Cardiac fibroblast (primary cell): ENCODE data around the gene GRAMD1B.

Experiments used
- DNase-seq, 2 donors: peaks; one replicate each; pipeline versions ENCODE4 v3.0.0 to v3.0.0-alpha.2; 2010; ENCODE audit warnings: low read depth in 2 of 2
- H3K4me3 ChIP-seq, 2 donors: replicated peaks in 1 of 2; 1 replicate in 1 of 2; 2 replicates in 1 of 2; pipeline ENCODE4 v1.5.1; 2011; ENCODE audit warnings: low read depth in 2 of 2, low read length in 2 of 2, mild to moderate bottlenecking in 2 of 2, moderate library complexity in 1 of 2
- CTCF ChIP-seq: IDR thresholded peaks from one replicate; pipeline ENCODE4 v1.5.1; 2011; ENCODE audit warnings: low read depth, mild to moderate bottlenecking, low read length, inconsistent platforms

The GRAMD1B gene

DNA sequence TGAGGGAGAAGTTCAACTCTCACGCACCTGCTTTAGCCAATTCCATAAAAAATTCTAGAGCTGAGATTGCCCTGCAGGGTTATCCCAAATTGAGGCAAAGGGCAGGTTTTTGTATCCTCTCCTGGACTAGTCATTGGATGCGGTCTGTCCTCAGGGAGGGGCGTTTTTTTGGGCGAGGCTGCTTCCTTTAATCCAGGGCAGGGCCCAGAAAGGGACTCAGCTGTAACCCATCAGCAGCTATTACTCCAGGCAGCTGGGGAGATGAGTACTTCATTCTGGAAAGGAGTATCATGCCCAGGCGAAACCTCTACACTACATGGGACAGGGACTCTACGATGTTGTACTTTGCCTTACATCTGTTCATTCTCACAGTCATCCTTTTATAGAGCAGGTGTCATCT, 121.0 kb downstream of the GRAMD1B start:
- no peak for TF ChIP-seq CTCF
- no peak overlapping the region for H3K4me3 ChIP-seq

DNA sequence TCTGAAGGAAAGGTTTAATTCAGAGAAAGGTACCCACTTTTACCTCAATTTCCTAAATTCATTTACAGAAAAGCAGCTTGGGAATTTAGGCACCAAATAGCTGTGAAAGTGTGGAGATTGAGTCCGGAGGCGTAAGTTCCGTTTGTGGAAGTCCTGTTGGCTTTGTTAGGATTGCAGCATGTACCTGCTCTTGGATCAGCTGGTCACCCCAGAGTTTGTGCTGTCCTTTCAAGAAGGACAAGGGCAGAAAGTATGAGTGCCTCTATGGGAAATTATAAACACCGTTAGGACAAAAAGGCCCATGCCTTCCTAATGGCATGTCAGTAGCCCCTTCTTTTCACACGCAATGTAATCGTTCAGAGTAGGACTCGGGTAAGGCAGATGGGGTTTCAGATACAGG, 126.6 kb downstream of the GRAMD1B start:
- no peak for TF ChIP-seq CTCF
- DNase-seq: no peak

More for the DNA sequence above, 121.0 kb downstream of the GRAMD1B start:
- DNase-seq: no peak

DNA sequence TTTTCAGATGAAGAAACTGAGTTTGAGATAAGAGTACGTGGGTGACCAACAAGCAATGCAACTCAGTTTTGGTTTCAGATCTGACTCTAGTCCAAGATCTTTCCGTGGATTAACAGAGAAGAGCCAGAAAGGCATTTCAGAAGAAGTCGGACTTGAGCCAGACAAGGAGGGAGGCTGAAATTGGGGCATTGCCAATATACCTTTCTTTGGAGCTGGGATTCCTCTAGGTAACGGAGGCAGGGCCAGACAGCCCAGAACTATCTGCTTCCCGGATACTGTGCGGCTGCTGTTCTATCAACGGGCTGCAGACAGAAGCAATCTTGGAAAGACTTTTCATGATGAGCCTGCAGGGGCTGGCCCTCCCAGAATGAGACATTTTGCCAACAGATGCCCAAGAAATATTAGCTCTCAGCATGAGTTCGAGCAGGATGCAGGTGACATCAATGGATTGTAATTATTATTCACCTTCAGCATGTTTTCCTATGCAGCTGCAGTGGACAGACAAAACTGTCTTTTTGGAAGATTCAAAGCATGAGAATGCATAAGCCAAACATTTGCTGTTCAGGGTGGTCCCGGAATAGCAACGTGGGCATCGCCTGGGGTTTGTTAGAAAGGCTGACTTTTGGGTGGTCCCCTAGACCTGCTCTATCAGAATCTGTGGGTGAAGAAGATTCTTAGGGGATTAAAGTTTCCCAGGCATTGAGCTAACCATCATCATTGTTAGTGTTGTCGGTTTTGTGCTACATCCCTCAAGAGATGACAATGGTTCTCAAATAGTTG, 128.7 kb downstream of the GRAMD1B start:
- no peak for DNase-seq
- no peak for TF ChIP-seq CTCF
- no peak overlapping the region for H3K4me3 ChIP-seq

More for the DNA sequence above, 126.6 kb downstream of the GRAMD1B start:
- no peak overlapping the region for H3K4me3 ChIP-seq

GRCh38 chr11:123559523-123559955, 129.5 kb downstream of the GRAMD1B start:
- TF ChIP-seq CTCF: peak; percentile 35
- DNase-seq: peak in 1 of 2 donors; percentile 31
- H3K4me3 ChIP-seq: peak overlapping the region in 1 of 2 donors; percentile 23

DNA sequence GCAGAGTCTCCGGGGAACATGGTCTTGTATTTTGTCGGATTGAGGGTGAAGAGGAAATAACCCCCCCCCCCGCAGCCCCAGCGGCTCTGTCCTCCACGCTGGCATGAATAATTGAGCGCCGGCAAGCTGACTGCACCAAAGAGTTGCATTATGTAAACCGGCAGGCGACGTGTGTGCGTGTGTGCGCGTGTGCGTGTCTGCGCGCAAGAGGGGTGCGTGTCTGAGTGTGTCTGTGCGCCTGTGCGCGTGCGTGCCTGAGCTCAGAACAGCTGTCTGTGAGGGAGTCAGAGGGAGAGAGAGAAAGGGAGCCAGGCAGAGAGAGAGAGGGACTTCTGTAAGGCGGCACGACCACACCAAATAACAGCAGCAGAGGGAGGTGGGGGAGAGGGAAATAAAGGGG, 129.9 kb downstream of the GRAMD1B start:
- peak overlapping the region; percentile 23 to 42 for H3K4me3 ChIP-seq
- DNase-seq: peak; percentile 69 to 75
- no peak for TF ChIP-seq CTCF

DNA sequence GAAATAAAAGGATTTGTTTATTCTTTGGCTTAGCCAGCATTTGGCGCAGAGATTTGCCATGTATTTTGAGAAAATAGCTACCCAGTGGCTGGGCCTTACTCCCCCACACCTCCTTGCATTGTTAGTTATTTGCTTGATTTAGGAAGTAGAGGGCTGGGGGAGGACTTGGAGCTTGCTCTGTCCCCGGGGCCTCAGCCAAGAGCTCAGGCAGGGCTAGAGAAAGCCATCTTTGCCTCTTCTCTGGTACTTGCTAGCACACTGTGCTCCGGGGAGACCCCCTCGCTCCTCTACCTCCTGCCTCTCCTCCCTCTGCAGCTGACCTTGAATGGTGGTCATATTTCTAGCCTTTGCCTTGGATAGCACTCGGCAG, 131.3 kb downstream of the GRAMD1B start:
- H3K4me3 ChIP-seq: no peak overlapping the region
- no peak for TF ChIP-seq CTCF
- DNase-seq: peak in 1 of 2 donors; percentile 40
